ENCODE measurements around the gene TRPV6. TPM values are rescaled to one million over a fixed set of nuclear protein-coding genes. Genes with fewer than 3 reads are reported as not detected.

Gene TRPV6
- total RNA-seq, 1 experiment from 2014 or later = 1.7 TPM

- CTCF ChIA-PET = interaction anchor here (1.2 to 2.0 kb wide), 2 partner anchors 14 to 22 kb away, joined by 3 to 6 read pairs; no protein-coding TSS in a partner anchor
- Histone ChIP-seq H3K27me3 (ENCODE audit: insufficient read depth, low read length) (peaks cover 27% of the 10 kb centered on the region), H3K27ac (ENCODE audit: low read depth, low read length) (no peak overlapping the region), H3K9me2 (ENCODE audit: insufficient read depth) (no peaks in the 10 kb centered on the region), H4K20me1 (ENCODE audit: insufficient read depth) (no peaks in the 10 kb centered on the region), H3K36me3 (ENCODE audit: control insufficient read depth in 1 of 2, insufficient read depth in 2 of 2, low read length in 2 of 2) (no peaks in the 10 kb centered on the region), H3K4me2 (ENCODE audit: low read length) (no peak overlapping the region), H3K9ac (ENCODE audit: low read length) (no peak overlapping the region), H3K4me3 (replicated peaks in 1 of 2; ENCODE audit: low read depth in 1 of 2, low read length in 2 of 2) (no peak overlapping the region), H3K9me3 (ENCODE audit: control insufficient read depth in 1 of 2, insufficient read depth in 1 of 2, low read depth in 1 of 2, low read length in 2 of 2) (no peaks in the 10 kb centered on the region), H2AFZ (ENCODE audit: low read depth, low read length, poor library complexity, severe bottlenecking) (no peak overlapping the region), H3K4me1 (ENCODE audit: control insufficient read depth in 1 of 2, insufficient read depth in 2 of 2, low read length in 2 of 2) (no peaks in the 10 kb centered on the region), H3K79me2 (ENCODE audit: insufficient read depth, low read length) (no peaks in the 10 kb centered on the region)
- BruUV-seq (replicated peaks) = no TSS peak
- no peak for TF ChIP-seq RAD21 (IDR thresholded peaks at IDR 0.05; ENCODE audit: low read depth)
- TF ChIP-seq POLR2AphosphoS5 (IDR thresholded peaks at IDR 0.05; ENCODE audit: low read depth, low read length) = no peak
- no peak for TF ChIP-seq MAX (IDR thresholded peaks at IDR 0.05)
- no peak for TF ChIP-seq CTCF (IDR thresholded peaks at IDR 0.05 in 2 of 3, conservative IDR thresholded peaks at IDR 0.05 in 1 of 3; ENCODE audit: borderline replicate concordance in 1 of 3, insufficient read depth in 1 of 3, low read depth in 2 of 3, low read length in 2 of 3)
- no peak for TF ChIP-seq CBX3 (IDR thresholded peaks at IDR 0.05; ENCODE audit: low read depth)
- no peak for TF ChIP-seq TCF7L2 (IDR thresholded peaks at IDR 0.05; ENCODE audit: borderline replicate concordance, extremely low read depth, insufficient read depth, insufficient read length)
- intact Hi-C loops (cut with micrococcal nuclease) = no loop called here
- RAD21 ChIA-PET (ENCODE audit: low non-redundant PET in 1 of 2, low total read pairs in 2 of 2, uncharacterized antibody in 2 of 2, unreplicated experiment in 2 of 2) = no interaction called here
- POLR2A ChIA-PET = no interaction called here
- no peak for ATAC-seq
- no peak for DNase-seq (ENCODE audit: low read depth, low spot score)
Observed at GRCh38 chr7:142894985-142895593, 9.5 kb upstream of the TRPV6 start.
